ENCODE data around the gene C8G. TPM values are rescaled to one million over a fixed set of nuclear protein-coding genes. Genes with fewer than 3 reads are reported as not detected.

Gene C8G
- total and polyA plus RNA-seq, 9 of the 15 experiments (the other 6 are each of a cell fraction or from before 2014, with no cell fraction given), result 0.35 to 5.9 (median 2.7) TPM; not detected in 2

DNA sequence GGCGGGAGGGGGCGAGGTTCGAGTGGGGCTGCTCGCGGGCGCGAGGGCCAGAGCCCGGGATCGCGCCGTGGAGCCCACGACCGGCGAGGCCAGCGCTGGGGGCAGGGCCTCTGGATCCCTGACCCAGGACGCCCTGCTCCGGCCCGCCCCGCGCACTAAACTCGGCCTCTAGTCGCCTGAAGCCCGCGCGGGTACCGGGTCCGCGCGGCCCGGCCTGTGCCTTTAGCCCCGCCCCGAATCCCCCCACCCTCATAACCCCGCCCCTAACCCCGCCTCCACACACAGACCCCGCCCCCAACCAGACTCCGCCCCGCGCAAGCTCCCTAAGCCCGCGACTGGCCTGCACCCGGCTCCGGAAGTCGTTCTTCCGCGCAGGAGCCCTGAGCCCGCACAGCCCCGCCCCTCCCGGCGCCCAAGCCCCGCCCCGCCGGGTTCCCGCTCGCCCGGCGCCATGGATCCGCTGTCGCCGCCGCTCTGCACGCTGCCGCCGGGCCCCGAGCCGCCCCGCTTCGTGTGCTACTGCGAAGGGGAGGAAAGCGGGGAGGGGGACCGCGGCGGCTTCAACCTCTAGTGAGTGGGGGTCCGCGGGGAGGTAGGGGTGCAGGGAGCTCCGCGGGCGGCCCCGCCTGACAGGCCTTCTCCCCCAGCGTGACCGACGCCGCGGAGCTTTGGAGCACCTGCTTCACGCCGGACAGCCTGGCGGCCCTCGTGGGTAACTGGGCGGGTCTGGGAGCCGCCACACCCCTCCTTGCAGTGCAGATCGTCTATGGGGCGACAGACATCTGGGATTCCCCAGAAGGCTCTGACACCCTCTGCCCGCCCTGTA, 47.2 kb downstream of the C8G start, which contains the start of gene PAXX (continued):
- TF ChIP-seq, protein P1, sequence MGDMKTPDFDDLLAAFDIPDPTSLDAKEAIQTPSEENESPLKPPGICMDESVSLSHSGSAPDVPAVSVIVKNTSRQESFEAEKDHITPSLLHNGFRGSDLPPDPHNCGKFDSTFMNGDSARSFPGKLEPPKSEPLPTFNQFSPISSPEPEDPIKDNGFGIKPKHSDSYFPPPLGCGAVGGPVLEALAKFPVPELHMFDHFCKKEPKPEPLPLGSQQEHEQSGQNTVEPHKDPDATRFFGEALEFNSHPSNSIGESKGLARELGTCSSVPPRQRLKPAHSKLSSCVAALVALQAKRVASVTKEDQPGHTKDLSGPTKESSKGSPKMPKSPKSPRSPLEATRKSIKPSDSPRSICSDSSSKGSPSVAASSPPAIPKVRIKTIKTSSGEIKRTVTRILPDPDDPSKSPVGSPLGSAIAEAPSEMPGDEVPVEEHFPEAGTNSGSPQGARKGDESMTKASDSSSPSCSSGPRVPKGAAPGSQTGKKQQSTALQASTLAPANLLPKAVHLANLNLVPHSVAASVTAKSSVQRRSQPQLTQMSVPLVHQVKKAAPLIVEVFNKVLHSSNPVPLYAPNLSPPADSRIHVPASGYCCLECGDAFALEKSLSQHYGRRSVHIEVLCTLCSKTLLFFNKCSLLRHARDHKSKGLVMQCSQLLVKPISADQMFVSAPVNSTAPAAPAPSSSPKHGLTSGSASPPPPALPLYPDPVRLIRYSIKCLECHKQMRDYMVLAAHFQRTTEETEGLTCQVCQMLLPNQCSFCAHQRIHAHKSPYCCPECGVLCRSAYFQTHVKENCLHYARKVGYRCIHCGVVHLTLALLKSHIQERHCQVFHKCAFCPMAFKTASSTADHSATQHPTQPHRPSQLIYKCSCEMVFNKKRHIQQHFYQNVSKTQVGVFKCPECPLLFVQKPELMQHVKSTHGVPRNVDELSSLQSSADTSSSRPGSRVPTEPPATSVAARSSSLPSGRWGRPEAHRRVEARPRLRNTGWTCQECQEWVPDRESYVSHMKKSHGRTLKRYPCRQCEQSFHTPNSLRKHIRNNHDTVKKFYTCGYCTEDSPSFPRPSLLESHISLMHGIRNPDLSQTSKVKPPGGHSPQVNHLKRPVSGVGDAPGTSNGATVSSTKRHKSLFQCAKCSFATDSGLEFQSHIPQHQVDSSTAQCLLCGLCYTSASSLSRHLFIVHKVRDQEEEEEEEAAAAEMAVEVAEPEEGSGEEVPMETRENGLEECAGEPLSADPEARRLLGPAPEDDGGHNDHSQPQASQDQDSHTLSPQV (IDR thresholded peaks at IDR 0.05), result peak; percentile 76
- TF ChIP-seq CAMTA2 (CRISPR knock-in tag; conservative IDR thresholded peaks at IDR 0.05) (no peak), SNIP1 (IDR thresholded peaks at IDR 0.05; ENCODE audit: low read depth) (no peak), NONO (IDR thresholded peaks at IDR 0.05; ENCODE audit: low read depth in 2 of 2, low read length in 1 of 2) (peak in 1 of 2 experiments; percentile 77; a peak in 2 of 4 replicates), RUNX1 (IDR thresholded peaks at IDR 0.05; ENCODE audit: low read depth) (no peak), PCBP1 (IDR thresholded peaks at IDR 0.05; ENCODE audit: low read depth, low read length, poor library complexity, severe bottlenecking) (peak; percentile 50), PYGO2 (tag; IDR thresholded peaks at IDR 0.05) (no peak), CHCHD3 (CRISPR knock-in tag; IDR thresholded peaks at IDR 0.05) (0 out of 2 replicates have a peak, but pooled peaks have one; percentile 16), LCOR (CRISPR knock-in tag; IDR thresholded peaks at IDR 0.05) (no peak), ETV1 (tag; conservative IDR thresholded peaks at IDR 0.05; ENCODE audit: low read depth) (no peak), SRSF9 (IDR thresholded peaks at IDR 0.05; ENCODE audit: borderline replicate concordance, low read depth, low read length) (no peak)
- TF ChIP-seq, protein P2, sequence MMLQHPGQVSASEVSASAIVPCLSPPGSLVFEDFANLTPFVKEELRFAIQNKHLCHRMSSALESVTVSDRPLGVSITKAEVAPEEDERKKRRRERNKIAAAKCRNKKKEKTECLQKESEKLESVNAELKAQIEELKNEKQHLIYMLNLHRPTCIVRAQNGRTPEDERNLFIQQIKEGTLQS (IDR thresholded peaks at IDR 0.05), result no peak
- TF ChIP-seq, protein P2 (CRISPR knock-in tag; conservative IDR thresholded peaks at IDR 0.05), result no peak
- TF ChIP-seq, protein P3, sequence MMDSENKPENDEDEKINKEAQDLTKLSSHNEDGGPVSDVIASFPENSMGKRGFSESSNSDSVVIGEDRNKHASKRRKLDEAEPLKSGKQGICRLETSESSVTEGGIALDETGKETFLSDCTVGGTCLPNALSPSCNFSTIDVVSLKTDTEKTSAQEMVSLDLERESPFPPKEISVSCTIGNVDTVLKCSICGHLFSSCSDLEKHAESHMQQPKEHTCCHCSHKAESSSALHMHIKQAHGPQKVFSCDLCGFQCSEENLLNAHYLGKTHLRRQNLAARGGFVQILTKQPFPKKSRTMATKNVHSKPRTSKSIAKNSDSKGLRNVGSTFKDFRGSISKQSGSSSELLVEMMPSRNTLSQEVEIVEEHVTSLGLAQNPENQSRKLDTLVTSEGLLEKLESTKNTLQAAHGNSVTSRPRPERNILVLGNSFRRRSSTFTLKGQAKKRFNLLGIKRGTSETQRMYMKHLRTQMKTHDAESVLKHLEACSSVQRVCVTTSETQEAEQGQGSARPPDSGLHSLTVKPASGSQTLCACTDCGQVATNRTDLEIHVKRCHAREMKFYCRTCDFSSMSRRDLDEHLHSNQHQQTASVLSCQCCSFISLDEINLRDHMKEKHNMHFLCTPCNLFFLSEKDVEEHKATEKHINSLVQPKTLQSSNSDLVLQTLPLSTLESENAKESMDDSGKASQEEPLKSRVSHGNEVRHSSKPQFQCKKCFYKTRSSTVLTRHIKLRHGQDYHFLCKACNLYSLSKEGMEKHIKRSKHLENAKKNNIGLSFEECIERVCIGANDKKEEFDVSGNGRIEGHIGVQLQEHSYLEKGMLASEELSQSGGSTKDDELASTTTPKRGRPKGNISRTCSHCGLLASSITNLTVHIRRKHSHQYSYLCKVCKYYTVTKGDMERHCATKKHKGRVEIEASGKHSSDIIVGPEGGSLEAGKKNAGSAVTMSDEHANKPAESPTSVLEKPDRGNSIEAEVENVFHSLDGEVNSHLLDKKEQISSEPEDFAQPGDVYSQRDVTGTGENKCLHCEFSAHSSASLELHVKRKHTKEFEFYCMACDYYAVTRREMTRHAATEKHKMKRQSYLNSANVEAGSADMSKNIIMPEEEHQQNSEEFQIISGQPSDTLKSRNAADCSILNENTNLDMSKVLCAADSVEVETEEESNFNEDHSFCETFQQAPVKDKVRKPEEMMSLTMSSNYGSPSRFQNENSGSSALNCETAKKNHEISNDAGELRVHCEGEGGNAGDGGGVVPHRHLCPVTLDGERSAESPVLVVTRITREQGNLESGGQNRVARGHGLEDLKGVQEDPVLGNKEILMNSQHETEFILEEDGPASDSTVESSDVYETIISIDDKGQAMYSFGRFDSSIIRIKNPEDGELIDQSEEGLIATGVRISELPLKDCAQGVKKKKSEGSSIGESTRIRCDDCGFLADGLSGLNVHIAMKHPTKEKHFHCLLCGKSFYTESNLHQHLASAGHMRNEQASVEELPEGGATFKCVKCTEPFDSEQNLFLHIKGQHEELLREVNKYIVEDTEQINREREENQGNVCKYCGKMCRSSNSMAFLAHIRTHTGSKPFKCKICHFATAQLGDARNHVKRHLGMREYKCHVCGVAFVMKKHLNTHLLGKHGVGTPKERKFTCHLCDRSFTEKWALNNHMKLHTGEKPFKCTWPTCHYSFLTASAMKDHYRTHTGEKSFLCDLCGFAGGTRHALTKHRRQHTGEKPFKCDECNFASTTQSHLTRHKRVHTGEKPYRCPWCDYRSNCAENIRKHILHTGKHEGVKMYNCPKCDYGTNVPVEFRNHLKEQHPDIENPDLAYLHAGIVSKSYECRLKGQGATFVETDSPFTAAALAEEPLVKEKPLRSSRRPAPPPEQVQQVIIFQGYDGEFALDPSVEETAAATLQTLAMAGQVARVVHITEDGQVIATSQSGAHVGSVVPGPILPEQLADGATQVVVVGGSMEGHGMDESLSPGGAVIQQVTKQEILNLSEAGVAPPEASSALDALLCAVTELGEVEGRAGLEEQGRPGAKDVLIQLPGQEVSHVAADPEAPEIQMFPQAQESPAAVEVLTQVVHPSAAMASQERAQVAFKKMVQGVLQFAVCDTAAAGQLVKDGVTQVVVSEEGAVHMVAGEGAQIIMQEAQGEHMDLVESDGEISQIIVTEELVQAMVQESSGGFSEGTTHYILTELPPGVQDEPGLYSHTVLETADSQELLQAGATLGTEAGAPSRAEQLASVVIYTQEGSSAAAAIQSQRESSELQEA (IDR thresholded peaks at IDR 0.05; ENCODE audit: low read depth), result no peak
